SK-N-SH (cell line): ENCODE results near the gene UTP4. TPM values are rescaled to one million over a fixed set of nuclear protein-coding genes. Genes with fewer than 3 reads are reported as not detected.

Source experiments
- CTCF ChIA-PET: fragments of 300-600, 350-600 bp; formaldehyde crosslinking; extraction: SDS; loops from one replicate; lab custom pipeline; 2021; lab: Yijun Ruan, JAX
- POLR2A ChIA-PET: fragments of 350-600 bp; sonication (Branson Sonifier 250); formaldehyde crosslinking; extraction: SDS; loops from one replicate; lab custom pipeline; 2020; ENCODE audit warnings: antibody characterized with exemption, inconsistent platforms; lab: Yijun Ruan, JAX
- DNase-seq: peaks from one replicate; pipeline ENCODE4 v3.0.0; 2012
- H2AFZ ChIP-seq: fragments of 200-600 bp; sonication (generic); 2 replicates; pipeline ENCODE4 v1.8.1; 2016; ENCODE audit warnings: antibody characterized with exemption, mild to moderate bottlenecking, low read depth
- H3F3A ChIP-seq: fragments of 200-600 bp; sonication (generic); replicated peaks from 2 replicates; pipeline ENCODE3; 2016; ENCODE audit warnings: antibody characterized with exemption, mild to moderate bottlenecking; ENCODE audit not compliant: insufficient read depth
- H3K27ac ChIP-seq, 2 experiments: fragments of 200-500 bp in 1 of 2; fragments of 200-600 bp in 1 of 2; sonication (Bioruptor generic) in 1 of 2; sonication (generic), shearing (Covaris generic) in 1 of 2; 2 replicates each; pipeline versions ENCODE4 v1.5.1 to v1.6.1; 2014 to 2016; ENCODE audit warnings: low read depth in 2 of 2, inconsistent platforms in 1 of 2, low read length in 1 of 2, mild to moderate bottlenecking in 1 of 2, mixed read lengths in 1 of 2
- H3K27me3 ChIP-seq: fragments of 200-600 bp; sonication (generic), shearing (Covaris generic); 2 replicates; pipeline ENCODE4 v1.6.1; 2016; ENCODE audit warnings: mixed run types; ENCODE audit not compliant: insufficient read depth
- H3K36me3 ChIP-seq, 2 experiments: fragments of 200-500 bp in 1 of 2; fragments of 200-600 bp in 1 of 2; sonication (Bioruptor generic) in 1 of 2; sonication (generic) in 1 of 2; replicated peaks in 1 of 2; 2 replicates each; pipeline versions ENCODE3 to v1.5.1; 2014 to 2016; ENCODE audit warnings: low read length in 1 of 2, mild to moderate bottlenecking in 1 of 2; ENCODE audit not compliant: insufficient read depth in 2 of 2, control insufficient read depth in 1 of 2
- H3K4me1 ChIP-seq, 2 experiments: fragments of 200-500 bp in 1 of 2; fragments of 200-600 bp in 1 of 2; sonication (Bioruptor generic) in 1 of 2; sonication (generic), shearing (Covaris generic) in 1 of 2; 2 replicates each; pipeline versions ENCODE4 v1.5.1 to v1.6.1; 2014 to 2016; ENCODE audit warnings: low read depth in 1 of 2, low read length in 1 of 2, mixed run types in 1 of 2; ENCODE audit not compliant: insufficient read depth in 2 of 2, control insufficient read depth in 1 of 2
- H3K4me2 ChIP-seq: fragments of 200-600 bp; sonication (generic), shearing (Covaris generic); 2 replicates; pipeline ENCODE4 v1.6.1; 2017; ENCODE audit warnings: mixed run types
- H3K4me3 ChIP-seq, 2 experiments: fragments of 200-500 bp in 1 of 2; fragments of 200-600 bp in 1 of 2; sonication (Bioruptor generic) in 1 of 2; sonication (generic), shearing (Covaris generic) in 1 of 2; 2 replicates each; pipeline versions ENCODE4 v1.5.1 to v1.8.1; 2014 to 2016; ENCODE audit warnings: low read depth in 2 of 2, inconsistent platforms in 1 of 2, low read length in 1 of 2, mild to moderate bottlenecking in 1 of 2, mixed read lengths in 1 of 2, moderate library complexity in 1 of 2
- H3K79me2 ChIP-seq: fragments of 200-600 bp; sonication (generic); 2 replicates; pipeline ENCODE4 v1.8.1; 2017; ENCODE audit warnings: mild to moderate bottlenecking; ENCODE audit not compliant: insufficient read depth
- H3K9ac ChIP-seq: fragments of 200-600 bp; sonication (generic); 2 replicates; pipeline ENCODE4 v1.6.1; 2017; ENCODE audit warnings: mixed run types
- H3K9me2 ChIP-seq: fragments of 200-600 bp; sonication (generic); 2 replicates; pipeline ENCODE4 v1.6.1; 2017; ENCODE audit warnings: mixed run types
- H3K9me3 ChIP-seq: fragments of 200-600 bp; sonication (generic); 2 replicates; pipeline ENCODE4 v1.6.1; 2017; ENCODE audit warnings: mixed run types, mild to moderate bottlenecking, moderate library complexity
- H4K20me1 ChIP-seq: fragments of 200-600 bp; sonication (generic); 2 replicates; pipeline ENCODE4 v1.6.1; 2017; ENCODE audit warnings: mild to moderate bottlenecking, mixed run types; ENCODE audit not compliant: insufficient read depth
- CTCF ChIP-seq: fragments of 200-600 bp; sonication (generic); IDR thresholded peaks from 2 replicates; pipeline ENCODE4 v1.6.1; 2017; ENCODE audit warnings: antibody characterized with exemption, mild to moderate bottlenecking, moderate library complexity
- FOSL2 ChIP-seq: IDR thresholded peaks from 2 replicates; pipeline ENCODE4 v1.4.0; 2012; ENCODE audit warnings: low read depth, mild to moderate bottlenecking, moderate library complexity, borderline replicate concordance
- GABPA ChIP-seq: IDR thresholded peaks from 2 replicates; pipeline ENCODE4 v1.4.0; 2012; ENCODE audit warnings: low read depth, mild to moderate bottlenecking
- GATA2 ChIP-seq: sonication (generic); formaldehyde crosslinking; IDR thresholded peaks from 2 replicates; pipeline ENCODE4 v1.5.0; 2020; ENCODE audit warnings: mild to moderate bottlenecking, missing genetic modification reagents
- JUND ChIP-seq: IDR thresholded peaks from 2 replicates; pipeline ENCODE4 v1.4.0; 2012
- MAX ChIP-seq: IDR thresholded peaks from 2 replicates; pipeline ENCODE4 v1.4.0; 2012; ENCODE audit warnings: low read depth
- MEF2A ChIP-seq: IDR thresholded peaks from 2 replicates; pipeline ENCODE4 v1.4.0; 2012; ENCODE audit warnings: low read depth, borderline replicate concordance
- MXI1 ChIP-seq: IDR thresholded peaks from 2 replicates; pipeline ENCODE4 v1.6.1; 2012; ENCODE audit warnings: mild to moderate bottlenecking, low read depth, low read length, improper control_type of control experiment
- NFIC ChIP-seq: IDR thresholded peaks from 2 replicates; pipeline ENCODE4 v1.4.0; 2012; ENCODE audit warnings: borderline replicate concordance
- PBX3 ChIP-seq: IDR thresholded peaks from 2 replicates; pipeline ENCODE4; 2012
- POLR2AphosphoS5 ChIP-seq: IDR thresholded peaks from 2 replicates; pipeline ENCODE4 v1.6.1; 2012; ENCODE audit warnings: low read depth, low read length
- REST ChIP-seq: IDR thresholded peaks from 2 replicates; pipeline ENCODE4 v1.6.1; 2012; ENCODE audit warnings: mild to moderate bottlenecking, low read depth, low read length, moderate library complexity
- TCF12 ChIP-seq: IDR thresholded peaks from 2 replicates; pipeline ENCODE4 v1.4.0; 2012
- USF1 ChIP-seq: IDR thresholded peaks from 2 replicates; pipeline ENCODE4 v1.4.0; 2012; ENCODE audit warnings: low read depth, borderline replicate concordance
- USF2 ChIP-seq: fragments of 150-350 bp; IDR thresholded peaks from 2 replicates; pipeline ENCODE4 v1.6.1; 2017; ENCODE audit warnings: antibody characterized with exemption, low read length, low read depth, borderline replicate concordance
- YY1 ChIP-seq: IDR thresholded peaks from 2 replicates; pipeline ENCODE4 v1.4.0; 2012; ENCODE audit warnings: low read depth, mild to moderate bottlenecking
- WGBS: methylation state at CpG from one replicate; pipeline ENCODE4 v1.1.6; 2017; ENCODE audit warnings: low lambda C conversion rate; 5-methylcytosine and 5-hydroxymethylcytosine counted together
- polyA plus RNA-seq, 3 experiments: library from polyadenylated mRNA; depleted of rRNA; stranded (reverse); fragments of >200 nt; gene quantifications; 2 replicates each; pipeline ENCODE4 v1.2.3, GENCODE V29; 2012

UTP4 gene
- polyA plus RNA-seq, 1 of the 3 experiments (the other 2 are of a cell fraction), result 66.5 TPM

GRCh38 chr16:69113216-69113615 lies 19.2 kb upstream of the UTP4 start:
- Histone ChIP-seq H3K9me3 (no peaks in the 10 kb centered on the region), H3K36me3 (peaks cover 9 to 64% of the 10 kb centered on the region in 2 experiments), H3K4me3 (no peak overlapping the region), H3K4me1 (no peaks in the 10 kb centered on the region; a peak in 1 of 4 replicates), H2AFZ (no peak overlapping the region), H3K4me2 (no peak overlapping the region), H3K79me2 (no peaks in the 10 kb centered on the region), H4K20me1 (0 out of 2 replicates have a peak, but pooled peaks cover 8% of the 10 kb centered on the region), H3K9me2 (no peaks in the 10 kb centered on the region), H3K9ac (no peak overlapping the region), H3K27me3 (no peaks in the 10 kb centered on the region), H3F3A (peaks cover 3% of the 10 kb centered on the region), H3K27ac (no peak overlapping the region)
- 93% methylated on average over 7 of the region's 7 CpGs for WGBS
- ChIA-PET CTCF (interaction anchor here (0.6 to 7.3 kb wide), 15 partner anchors 8 to 583 kb away, joined by 3 to 62 read pairs (median 4); partner anchors contain the start of genes HAS3 and TANGO6), POLR2A (no interaction called here)
- no peak for TF ChIP-seq POLR2AphosphoS5
- TF ChIP-seq MEF2A, result no peak
- TF ChIP-seq GABPA, result no peak
- DNase-seq, result no peak

- Histone ChIP-seq H4K20me1 (peaks cover 13% of the 10 kb centered on the region; the same call in 1 of the 2 replicates), H3F3A (peaks cover 3% of the 10 kb centered on the region), H3K9me3 (no peaks in the 10 kb centered on the region)
- POLR2A ChIA-PET, result interaction anchor here (1.4 kb wide), 1 partner anchor 18 kb away, joined by 3 read pairs; the partner anchor contains the start of genes CHTF8 and UTP4
- TF ChIP-seq NFIC (no peak), GATA2 (CRISPR knock-in tag) (no peak), USF2 (no peak), CTCF (no peak), MAX (no peak), REST (no peak), PBX3 (no peak), USF1 (no peak), MEF2A (no peak), TCF12 (no peak), MXI1 (no peak), POLR2AphosphoS5 (no peak), FOSL2 (no peak), YY1 (no peak), JUND (no peak)
- TF ChIP-seq, all 33 proteins: peak for 0
- H2AFZ ChIP-seq, result no peak overlapping the region
- H3K27ac ChIP-seq, result no peak overlapping the region
- DNase-seq, result no peak
- H3K79me2 ChIP-seq, result no peaks in the 10 kb centered on the region
- no peaks in the 10 kb centered on the region; a peak in 1 of 4 replicates for H3K4me1 ChIP-seq
- no peak overlapping the region for H3K4me2 ChIP-seq
- H3K36me3 ChIP-seq, result peaks cover 19 to 74% of the 10 kb centered on the region in 2 experiments
- WGBS, result 95% methylated on average over 25 of the region's 25 CpGs
- H3K27me3 ChIP-seq, result no peaks in the 10 kb centered on the region
- CTCF ChIA-PET, result interaction anchor here (0.7 to 7.3 kb wide), 4 partner anchors 10 to 270 kb away, joined by 3 to 62 read pairs (median 23); no protein-coding TSS in a partner anchor
- H3K9me2 ChIP-seq, result no peaks in the 10 kb centered on the region
- no peak overlapping the region for H3K9ac ChIP-seq
- no peak overlapping the region for H3K4me3 ChIP-seq
Observed at GRCh38 chr16:69114346-69114975, 18.0 kb upstream of the UTP4 start.
